Activated CD4-positive, alpha-beta T cell treated with anti-CD3 and anti-CD28 coated beads for 4 hours (primary cell): ENCODE data around the gene RBM33.
"Not testable (repeated sequence)": the region's sequence is repeated elsewhere in the genome, so short reads cannot be mapped to it uniquely, and the experiment has no call there.

ENCODE experiments used
- DNase-seq, 2 donors: peaks; one replicate each; pipeline ENCODE4 v3.0.0-alpha.2; 2020

Gene RBM33

DNA sequence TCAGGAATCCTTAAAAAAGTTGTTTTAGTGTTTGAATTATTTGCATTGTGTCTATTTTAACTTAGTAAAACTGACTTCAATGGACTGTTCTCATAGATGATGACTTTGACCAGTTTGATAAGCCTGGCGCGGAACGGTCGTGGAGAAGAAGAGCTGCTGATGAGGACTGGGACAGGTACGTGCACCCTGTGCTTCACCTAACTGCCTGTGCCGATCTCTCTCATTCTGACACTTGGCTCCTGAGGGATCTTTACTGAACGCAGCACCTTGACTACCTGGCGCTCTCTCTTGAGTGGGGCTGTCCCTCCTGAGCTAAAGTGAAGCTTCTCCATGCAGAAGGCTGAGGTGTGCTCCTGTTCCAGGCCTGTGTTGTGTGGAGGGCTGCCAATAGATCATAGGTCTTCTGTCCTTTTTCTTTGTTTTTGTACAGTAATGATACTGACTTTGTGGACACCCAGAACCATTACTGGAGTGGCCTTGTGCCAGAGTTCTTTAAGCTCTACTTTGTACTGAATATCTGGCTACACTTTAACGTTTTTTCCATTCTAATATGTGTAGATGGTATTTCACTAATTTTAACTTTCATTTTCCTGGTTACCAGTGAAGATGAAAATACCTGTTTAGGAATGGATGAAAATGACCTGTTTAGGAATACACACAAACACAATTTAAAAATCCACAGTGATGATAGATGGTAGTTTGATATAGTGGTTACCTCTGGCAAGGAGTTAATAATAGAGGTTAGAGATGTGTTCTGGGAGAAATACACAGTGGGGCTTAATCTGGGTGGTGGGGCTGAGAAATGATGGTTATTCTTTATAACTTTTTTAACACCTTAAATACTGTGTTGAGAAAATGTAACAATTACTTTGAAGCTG, 20.9 kb downstream of the RBM33 start:
- DNase-seq: no peak

DNA sequence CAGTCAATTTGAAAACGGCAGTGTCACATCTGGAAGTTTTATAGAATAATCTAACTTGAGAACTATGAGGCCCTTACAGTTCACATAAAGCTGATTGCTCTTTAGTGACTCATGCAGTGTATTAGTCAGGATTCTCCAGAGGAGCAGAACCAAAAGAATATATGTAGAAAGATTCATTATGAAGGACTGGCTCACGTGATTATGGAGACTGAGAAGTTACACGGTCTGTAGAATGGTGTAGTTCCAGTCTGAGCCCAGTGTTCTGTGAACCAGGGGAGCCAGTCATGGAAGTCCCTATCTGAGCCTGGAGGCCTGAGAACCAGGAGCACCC, 21.5 kb downstream of the RBM33 start:
- DNase-seq: no peak

DNA sequence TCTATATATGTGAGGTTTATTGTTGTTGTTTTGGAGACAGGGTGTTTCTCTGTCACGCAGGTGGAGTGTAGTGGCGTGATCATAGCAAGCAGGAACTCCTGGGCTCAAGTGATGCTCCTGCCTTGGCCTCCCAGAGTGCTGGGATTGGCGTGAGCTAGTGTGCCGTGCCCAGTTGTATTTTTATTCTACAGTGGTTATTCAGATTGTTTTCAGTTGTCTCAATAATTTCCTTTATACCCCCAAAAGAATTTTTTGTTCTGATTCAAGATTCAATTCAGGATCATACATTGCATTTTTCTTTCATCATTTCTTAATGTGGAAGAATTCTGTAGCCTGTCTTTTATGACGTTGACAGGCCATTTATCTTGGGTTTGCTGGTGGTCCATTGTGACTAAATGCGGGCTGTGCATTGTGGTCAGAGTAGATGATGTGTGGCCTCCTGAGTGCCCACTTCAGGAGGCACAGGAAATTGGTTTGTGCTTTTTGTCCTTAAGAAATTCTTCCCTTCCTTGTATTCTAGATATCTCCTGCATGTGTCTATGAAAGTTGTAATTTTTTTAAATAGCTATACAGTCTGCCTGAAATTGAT, 22.9 kb downstream of the RBM33 start:
- DNase-seq: no peak

DNA sequence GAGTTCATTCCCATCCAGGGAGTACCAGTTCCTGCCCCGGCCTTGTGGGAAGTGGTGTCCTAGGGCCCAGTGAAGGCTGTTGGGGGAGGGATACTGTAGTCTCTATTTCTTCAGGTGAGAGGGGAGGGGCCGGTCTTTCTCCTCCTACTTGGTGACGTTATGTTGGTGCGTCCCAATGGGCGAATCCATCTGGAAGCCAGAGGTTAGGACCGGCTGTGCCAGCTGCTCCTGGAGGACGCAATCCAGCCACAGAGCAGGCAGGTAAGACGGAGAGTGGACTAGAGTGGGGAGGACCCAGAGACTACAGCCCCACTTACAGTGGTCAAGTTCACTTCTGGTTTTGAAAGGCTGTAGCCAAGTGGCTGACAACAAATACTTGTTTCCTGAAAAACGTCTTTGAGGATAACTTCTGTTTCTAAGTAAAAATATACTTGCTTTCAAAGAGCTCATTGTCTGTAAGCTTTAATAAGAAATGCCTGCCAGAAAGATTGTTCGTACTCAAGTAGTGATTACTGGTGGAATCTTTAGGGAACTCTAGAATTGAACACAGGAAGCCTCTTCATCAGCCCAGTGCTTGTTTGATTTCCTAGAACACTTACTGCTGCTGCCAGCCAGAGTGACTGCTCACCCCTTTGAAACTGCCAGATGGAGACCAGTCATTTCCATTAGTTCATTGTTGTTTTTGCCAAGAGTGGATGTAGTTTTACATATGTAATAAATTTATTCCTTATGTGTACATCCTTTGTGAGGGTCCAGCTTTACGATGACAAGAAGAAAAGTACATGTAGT, 25.4 kb downstream of the RBM33 start:
- no peak for DNase-seq

DNA sequence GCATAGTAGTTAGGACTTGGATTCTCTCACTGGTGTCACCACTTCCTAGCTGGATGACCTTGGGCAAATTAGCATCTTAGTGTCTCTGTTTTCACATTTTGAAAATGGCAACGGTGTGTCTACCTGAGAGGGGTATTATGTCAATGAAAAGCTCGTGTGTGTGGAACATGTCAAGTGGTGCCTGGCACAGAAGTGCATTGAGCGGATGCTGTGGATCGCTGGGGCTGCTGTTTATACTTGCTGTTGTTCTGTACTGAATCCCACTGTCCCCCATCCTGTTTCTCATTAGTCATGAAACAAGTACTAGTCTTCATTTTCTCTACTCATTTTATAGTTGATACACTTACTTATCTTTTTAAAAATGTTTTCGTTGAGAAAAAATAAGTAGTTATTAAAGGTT, 26.1 kb downstream of the RBM33 start:
- DNase-seq: no peak

DNA sequence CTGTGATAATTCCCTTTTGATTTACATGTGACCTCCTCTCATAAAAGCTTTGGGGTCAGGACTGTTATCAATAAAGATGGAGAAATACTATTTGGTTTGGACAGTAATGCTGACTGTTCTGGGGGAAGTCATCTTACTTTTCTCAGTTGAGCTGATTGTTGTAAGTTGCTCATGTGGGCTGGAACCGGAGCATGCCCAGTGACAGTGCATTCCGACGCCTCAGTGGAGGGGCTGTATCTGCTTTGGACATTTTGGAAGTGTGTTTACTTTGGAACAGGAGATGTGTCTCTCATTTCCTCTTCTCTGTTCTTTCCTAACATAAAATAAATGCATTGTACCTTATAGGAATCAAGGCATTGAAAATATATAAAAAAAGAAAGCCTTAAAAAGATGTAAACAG, 30.1 kb downstream of the RBM33 start:
- DNase-seq: no peak

DNA sequence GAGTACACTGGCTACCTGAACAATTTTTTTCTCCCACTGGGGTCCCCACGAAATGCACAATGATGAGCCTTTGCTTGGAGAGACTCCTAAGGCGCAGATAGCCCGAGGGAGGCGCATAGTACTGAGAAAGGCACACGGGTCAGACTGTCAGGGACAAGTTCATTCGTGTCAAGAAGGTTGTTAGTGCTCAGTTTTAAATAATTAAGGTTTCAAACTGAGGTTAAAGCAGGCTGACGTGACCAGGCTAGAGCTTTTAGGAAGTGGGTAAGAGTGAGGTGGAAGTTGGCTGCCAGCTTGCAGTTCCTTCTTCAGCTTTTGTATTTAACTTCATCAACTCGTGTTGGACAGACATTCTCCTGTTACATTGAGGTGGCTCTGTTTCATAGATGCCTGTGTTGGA, 31.6 kb downstream of the RBM33 start:
- DNase-seq: no peak

DNA sequence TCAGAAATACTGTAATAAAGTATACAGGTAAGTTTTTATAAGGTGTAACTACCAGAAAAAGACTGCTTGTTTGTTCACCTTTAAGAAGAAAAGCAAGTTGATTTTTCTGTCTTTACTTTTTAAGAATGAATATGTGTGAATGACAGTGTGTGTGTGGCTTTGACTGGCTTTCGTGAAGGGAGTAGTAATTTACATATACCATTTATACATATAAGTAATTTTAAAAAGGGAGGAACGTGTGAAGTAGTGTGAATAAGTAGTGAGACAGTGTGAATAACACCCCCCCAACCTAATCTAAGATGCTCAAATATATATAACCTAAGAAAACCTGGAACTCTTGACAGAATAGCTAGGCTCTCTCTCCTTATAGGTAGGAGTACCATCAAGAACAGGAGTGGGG, 33.2 kb downstream of the RBM33 start:
- no peak for DNase-seq

DNA sequence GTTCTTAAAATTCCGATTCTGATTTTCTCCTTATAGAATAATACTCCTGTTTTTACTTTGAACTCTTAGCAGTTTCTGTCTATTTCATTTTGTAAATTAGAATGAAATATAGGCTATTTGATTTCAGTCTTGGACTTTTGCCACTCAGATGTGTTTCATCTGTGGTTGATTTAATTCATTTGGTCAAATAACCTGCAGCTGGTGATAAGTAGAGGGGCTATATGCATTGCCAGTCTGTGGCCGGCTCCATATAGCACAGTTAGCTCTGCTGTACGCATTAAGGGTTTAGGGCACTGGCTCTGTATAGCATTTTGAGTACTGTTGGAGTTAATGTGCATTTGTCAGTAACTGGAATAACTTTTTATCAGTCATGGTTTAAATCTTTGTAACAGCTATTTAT, 35.7 kb downstream of the RBM33 start:
- DNase-seq: no peak

DNA sequence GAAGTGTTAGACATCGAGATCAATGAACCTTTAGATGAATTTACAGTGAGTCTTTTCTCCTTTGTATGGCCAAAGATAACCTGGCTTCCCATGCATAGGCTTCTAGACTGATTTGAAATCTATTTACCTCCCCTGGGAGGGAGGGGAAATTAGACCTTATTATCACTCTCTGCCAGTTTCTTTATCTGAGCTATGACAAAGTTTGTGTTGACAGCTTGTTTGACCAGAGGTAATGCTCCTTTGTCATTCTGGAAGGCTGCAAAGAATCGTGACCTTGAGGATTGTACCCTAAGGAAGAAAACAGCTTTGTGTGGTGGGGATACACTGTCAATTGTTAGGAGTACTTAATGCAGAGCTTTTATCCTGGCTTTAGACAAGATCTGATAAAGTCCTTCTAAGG, 36.4 kb downstream of the RBM33 start:
- no peak for DNase-seq

DNA sequence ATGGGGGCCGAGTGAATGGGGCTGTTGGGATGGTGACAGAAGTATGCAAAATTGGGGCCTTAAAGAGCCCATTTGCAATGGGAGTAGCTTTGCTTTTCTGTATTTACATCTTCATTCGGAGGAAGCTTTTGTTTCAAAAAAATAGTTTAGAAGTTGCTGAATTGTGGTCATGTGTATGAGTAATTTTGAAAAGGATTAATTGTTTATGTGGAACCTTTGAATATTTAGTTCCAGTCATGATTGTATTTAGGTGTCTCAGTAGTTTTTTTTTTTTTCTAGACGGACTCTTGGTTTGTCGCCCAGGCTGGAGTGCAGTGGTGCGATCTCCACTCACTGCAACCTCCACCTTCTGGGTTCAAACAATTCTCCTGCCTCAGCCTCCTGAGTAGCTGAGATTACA, 37.2 kb downstream of the RBM33 start:
- DNase-seq: no peak

DNA sequence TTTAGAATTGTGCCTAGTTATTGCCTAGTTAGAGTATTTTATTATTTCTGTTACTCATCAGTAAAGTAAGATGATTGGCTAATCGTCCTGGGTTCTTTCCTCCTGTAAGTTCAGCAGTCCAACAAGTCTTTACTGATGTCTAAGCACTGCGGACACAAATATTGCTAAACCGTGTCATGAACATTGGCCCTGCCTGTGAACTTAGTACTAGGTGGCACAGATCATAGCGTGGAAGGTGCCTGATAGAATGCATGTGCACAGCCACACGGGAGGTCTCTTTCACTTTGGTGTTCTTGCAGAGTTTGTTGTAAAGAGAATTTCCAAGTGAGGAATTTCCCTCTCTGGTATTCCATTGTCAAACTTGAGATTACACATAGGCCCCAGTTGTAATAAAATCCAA, 38.0 kb downstream of the RBM33 start:
- no peak for DNase-seq

DNA sequence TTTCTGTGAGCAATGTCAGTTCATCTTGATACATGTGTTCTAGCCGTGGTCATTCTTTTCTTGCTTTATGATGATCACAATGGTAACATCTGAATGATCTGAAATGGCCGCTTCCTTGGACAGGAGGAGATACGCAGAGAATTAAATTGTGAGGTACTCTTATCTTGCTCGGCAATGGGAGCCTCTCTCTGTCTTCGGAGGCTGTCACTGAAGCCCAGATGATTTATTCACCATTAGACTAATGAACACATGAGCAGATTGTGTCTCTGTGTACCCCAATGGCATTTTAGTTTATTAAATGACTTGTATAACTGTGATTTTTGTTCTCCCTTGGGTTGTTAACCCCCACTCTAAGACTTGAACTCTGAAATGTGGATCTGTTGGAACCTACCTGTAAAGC, 38.6 kb downstream of the RBM33 start:
- no peak for DNase-seq

DNA sequence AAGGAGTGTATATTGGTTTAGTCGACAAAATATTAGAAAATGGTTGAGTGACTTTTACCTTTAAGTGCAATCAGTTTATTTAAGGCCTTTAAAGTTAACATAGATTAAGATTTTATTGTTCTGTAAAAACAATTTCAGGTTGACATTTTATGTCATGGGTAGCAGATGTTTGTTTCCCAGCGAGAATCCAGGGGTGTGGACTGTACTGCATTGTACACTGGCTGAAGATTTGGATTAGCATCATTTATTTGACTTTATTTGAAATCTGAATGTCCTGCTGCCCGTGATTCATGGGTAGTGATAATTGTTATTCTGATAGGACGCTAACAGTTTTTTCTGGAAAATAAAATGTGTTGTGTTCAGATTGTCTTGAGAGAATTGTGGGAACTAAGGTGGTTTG, 39.3 kb downstream of the RBM33 start:
- no peak for DNase-seq

DNA sequence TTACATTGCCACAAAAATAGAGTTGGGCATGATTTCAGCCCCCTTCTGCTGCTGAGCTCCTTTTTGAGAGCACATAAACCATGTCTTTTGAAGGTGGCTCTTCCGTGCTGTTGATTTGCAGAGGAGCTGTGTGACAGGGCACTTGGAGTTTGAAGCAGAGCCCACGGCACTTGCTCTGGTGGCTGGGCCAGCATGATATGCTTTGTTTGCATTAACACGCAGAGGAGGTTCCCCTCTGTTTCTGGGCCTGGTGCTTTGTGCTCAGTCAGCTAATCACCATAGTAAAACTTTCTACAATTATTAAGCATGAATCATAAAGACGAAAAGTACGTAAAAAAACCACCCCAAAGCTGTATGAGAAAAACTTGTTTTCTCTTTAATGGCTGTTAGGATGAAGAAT, 40.1 kb downstream of the RBM33 start:
- DNase-seq: no peak

DNA sequence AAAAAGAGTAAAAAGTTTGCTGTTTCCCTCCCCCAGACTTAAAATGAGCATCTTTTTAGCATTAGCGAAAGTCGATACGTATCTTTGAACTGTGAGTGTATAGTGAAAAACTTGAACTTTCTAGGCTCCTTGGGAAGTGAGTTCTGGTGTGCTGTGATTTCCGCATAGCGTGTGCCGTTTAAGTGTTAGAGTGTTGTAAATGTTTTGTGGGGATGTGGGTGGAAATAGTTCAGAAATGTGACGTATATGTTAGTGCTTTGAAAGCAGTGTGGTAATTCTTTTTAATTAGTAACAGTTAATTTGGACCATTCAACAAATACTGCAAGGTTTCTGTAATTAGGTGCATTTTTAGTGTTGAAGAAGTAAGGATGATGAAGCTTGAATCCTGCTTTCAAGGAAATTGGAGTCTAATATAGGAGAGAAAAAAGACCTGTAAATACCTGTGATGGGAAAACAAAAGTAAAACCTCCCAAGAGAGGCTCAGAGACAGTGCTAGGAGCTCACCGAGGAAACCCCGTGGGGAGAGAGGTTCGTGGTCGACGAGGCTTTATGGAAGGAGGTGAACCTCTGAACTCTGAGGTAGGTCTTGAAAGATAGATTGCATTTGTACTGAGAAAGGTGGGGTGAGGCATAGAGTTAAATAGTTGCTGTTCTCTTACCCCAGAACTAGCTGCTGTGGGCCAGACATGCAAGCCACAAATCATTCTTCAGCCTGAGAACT, 40.8 kb downstream of the RBM33 start:
- no peak for DNase-seq

DNA sequence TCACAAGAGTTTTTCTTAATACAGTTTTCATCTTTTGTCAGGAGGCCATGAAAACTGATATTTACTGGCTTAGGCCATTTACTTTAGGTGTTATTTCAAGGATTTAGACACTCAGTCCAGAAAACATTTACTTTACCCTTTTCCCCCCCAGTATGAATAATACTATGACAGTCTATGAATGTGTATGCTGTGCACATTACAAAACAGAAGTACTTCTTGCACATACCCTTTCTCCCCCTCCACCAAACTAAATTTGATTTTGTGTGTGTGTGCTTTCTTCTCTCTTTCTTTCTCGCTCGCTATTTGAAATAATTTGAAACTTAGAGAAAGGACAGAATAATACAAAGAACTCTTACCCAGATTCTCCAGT, 41.3 kb downstream of the RBM33 start:
- DNase-seq: no peak

DNA sequence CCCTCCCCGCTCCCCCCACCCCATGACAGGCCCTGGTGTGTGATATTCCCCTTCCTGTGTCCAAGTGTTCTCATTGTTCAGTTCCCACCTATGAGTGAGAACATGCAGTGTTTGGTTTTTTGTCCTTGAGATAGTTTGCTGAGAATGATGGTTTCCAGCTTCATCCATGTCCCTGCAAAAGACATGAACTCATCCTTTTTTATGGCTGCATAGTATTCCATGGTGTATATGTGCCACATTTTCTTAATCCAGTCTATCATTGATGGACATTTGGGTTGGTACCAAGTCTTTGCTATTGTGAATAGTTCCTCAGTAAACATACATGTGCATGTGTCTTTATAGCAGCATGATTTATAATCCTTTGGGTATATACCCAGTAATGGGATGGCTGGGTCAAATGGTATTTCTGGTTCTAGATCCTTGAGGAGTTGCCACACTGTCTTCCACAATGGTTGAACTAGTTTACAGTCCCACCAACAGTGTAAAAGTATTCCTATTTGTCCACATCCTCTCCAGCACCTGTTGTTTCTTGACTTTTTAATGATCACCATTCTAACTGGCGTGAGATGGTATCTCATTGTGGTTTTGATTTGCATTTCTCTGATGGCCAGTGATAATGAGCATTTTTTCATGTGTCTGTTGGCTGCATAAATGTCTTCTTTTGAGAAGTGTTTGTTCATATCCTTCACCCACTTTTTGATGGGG, 42.3 kb downstream of the RBM33 start:
- not testable (repeated sequence) for DNase-seq

DNA sequence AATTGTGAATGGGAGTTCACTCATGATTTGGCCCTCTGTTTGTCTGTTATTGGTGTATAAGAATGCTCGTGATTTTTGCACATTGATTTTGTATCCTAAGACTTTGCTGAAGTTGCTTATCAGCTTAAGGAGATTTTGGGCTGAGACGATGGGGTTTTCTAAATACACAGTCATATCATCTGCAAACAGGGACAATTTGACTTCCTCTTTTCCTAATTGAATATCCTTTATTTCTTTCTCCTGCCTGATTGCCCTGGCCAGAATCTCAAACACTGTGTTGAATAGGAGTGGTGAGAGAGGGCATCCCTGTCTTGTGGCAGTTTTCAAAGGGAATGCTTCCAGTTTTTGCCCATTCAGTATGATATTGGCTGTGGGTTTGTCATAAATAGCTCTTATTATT, 43.8 kb downstream of the RBM33 start:
- not testable (repeated sequence) for DNase-seq

DNA sequence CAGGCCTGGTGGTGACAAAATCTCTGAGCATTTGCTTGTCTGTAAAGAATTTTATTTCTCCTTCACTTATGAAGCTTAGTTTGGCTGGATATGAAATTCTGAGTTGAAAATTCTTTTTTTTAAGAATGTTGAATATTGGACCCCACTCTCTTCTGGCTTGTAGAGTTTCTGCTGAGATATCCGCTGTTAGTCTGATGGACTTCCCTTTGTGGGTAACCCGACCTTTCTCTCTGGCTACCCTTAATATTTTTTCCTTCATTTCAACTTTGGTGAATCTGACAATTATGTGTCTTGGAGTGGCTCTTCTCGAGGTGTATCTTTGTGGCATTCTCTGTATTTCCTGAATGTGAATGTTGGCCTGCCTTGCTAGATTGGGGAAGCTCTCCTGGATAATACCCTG, 46.2 kb downstream of the RBM33 start:
- not testable (repeated sequence) for DNase-seq

DNA sequence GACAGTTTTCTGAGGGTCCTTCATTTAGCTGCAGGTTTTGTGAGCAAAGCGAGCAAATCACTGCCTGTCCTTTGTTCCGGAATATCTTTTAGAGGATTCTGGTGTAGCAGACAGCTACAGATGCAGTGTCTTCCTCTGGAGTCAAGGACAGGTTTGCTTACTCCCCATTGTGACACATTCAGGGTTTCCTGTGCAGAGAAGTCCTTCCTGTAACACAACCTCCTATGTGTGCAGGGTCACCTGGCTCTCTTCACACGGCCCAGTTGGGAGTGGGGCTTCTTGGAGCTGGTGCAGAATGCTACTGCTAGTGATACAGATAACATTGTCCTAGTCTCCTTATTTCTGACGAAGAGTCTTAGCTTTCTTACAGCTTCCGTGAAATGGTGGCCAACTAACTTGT, 47.9 kb downstream of the RBM33 start:
- DNase-seq: no peak

DNA sequence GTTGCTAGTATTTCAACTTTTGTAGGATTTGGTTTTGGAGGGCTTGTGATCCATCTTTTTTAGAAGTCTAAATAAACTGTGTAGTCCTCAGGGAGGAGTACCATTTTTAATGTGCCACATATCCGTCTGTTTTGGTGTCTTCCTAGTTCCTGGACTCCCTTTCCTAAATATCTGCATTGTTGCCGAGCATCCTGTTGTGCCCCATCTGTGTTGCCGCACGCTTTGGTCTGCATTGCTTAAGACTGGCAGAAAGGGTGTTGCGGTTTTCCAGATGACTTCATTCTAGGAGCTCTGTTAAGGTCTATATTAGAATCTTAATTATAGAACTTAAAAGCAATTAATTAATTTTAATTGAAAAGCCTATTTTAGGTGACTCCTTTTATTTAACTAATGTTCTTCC, 49.4 kb downstream of the RBM33 start:
- no peak for DNase-seq

DNA sequence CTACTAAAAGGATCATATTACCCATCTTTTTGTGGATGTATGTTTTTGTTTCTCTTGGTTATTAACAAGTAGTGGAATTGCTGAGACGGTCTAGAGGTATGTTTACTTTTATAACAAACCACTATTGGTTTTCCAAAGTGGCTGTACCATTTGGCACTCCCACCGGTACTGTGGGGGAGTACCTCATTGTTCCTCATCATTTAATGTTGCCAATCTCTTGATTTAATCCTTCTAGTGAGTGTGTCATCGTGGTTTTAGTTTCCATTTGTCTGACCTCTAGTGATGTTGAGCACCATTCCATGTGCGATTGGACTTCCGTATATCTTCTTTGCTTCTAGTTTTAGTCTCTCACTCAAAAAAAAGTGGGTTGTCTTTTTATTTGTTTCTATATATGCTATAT, 50.4 kb downstream of the RBM33 start:
- DNase-seq: no peak
